OCI-LY7 (cell line): ENCODE results near the gene ABCC9. TPM values are rescaled to one million over a fixed set of nuclear protein-coding genes. Genes with fewer than 3 reads are reported as not detected.
"Not testable (repeated sequence)": the region's sequence is repeated elsewhere in the genome, so short reads cannot be mapped to it uniquely, and the experiment has no call there.

ENCODE experiments used
- BruUV-seq: library from RNA; stranded (reverse); fragments of 400-500 nt; replicated peaks from 2 replicates; lab custom pipeline; 2021; lab: Mats Ljungman, UMichigan
- CTCF ChIA-PET: fragments of 300-600 bp; sonication (Branson Sonifier 250); formaldehyde crosslinking; loops from one replicate; lab custom pipeline; 2022; ENCODE audit warnings: antibody characterized with exemption; ENCODE audit not compliant: unreplicated experiment; lab: Charles Lee
- POLR2A ChIA-PET: fragments of 300-600 bp; sonication (Branson Sonifier 250); formaldehyde crosslinking; loops from one replicate; lab custom pipeline; 2022; ENCODE audit warnings: antibody characterized with exemption; lab: Charles Lee
- DNase-seq: peaks from one replicate; pipeline ENCODE4 v3.0.0-alpha.2; 2015; ENCODE audit warnings: low spot score
- H2AFZ ChIP-seq: fragments of 200-600 bp; sonication (generic), shearing (Covaris generic); 2 replicates; pipeline ENCODE4 v1.6.1; 2014; ENCODE audit warnings: mild to moderate bottlenecking, antibody characterized with exemption, low read length, moderate library complexity
- H3K27ac ChIP-seq: fragments of 200-600 bp; sonication (generic); 2 replicates; pipeline ENCODE4 v1.5.1; 2014; ENCODE audit warnings: mixed run types, low read depth, mild to moderate bottlenecking, moderate library complexity, low read length, inconsistent platforms; ENCODE audit not compliant: poor library complexity, severe bottlenecking
- H3K36me3 ChIP-seq: fragments of 200-600 bp; sonication (generic); 2 replicates; pipeline ENCODE4 v1.6.1; 2014; ENCODE audit warnings: mild to moderate bottlenecking, antibody characterized with exemption, low read length, moderate library complexity, mixed read lengths; ENCODE audit not compliant: insufficient read depth
- H3K4me1 ChIP-seq: fragments of 200-600 bp; sonication (generic); 2 replicates; pipeline ENCODE4 v1.5.1; 2014; ENCODE audit warnings: mild to moderate bottlenecking, low read length; ENCODE audit not compliant: insufficient read depth, poor library complexity, severe bottlenecking
- H3K4me2 ChIP-seq: fragments of 200-600 bp; sonication (generic); 2 replicates; pipeline ENCODE4 v1.6.1; 2014; ENCODE audit warnings: mild to moderate bottlenecking, low read length
- H3K4me3 ChIP-seq: fragments of 200-600 bp; sonication (generic); 2 replicates; pipeline ENCODE4 v1.5.1; 2014; ENCODE audit warnings: mild to moderate bottlenecking, low read depth, low read length; ENCODE audit not compliant: poor library complexity, severe bottlenecking
- H3K79me2 ChIP-seq: fragments of 200-600 bp; sonication (generic); 2 replicates; pipeline ENCODE4 v1.6.1; 2016; ENCODE audit warnings: low read depth, mild to moderate bottlenecking, low read length, moderate library complexity, mixed read lengths; ENCODE audit not compliant: insufficient read depth
- H3K9me2 ChIP-seq: fragments of 200-600 bp; sonication (generic); 2 replicates; pipeline ENCODE4 v1.6.1; 2016; ENCODE audit warnings: mild to moderate bottlenecking, low read length, mixed read lengths; ENCODE audit not compliant: insufficient read depth
- H3K9me3 ChIP-seq: fragments of 200-600 bp; sonication (generic); 2 replicates; pipeline ENCODE4 v1.6.1; 2014; ENCODE audit warnings: mild to moderate bottlenecking, mixed run types, low read length, mixed read lengths
- H4K20me1 ChIP-seq: fragments of 200-600 bp; sonication (generic); 2 replicates; pipeline ENCODE4 v1.6.1; 2014; ENCODE audit warnings: mild to moderate bottlenecking, antibody characterized with exemption, low read length, moderate library complexity, mixed read lengths; ENCODE audit not compliant: insufficient read depth
- CTCF ChIP-seq: fragments of 200-600 bp; sonication (generic); conservative IDR thresholded peaks from 2 replicates; pipeline ENCODE4 v1.5.1; 2014; ENCODE audit warnings: mild to moderate bottlenecking, antibody characterized with exemption, low read length, moderate library complexity, mixed read lengths
- EZH2phosphoT487 ChIP-seq: fragments of 200-600 bp; sonication (generic); IDR thresholded peaks from 2 replicates; pipeline ENCODE4 v1.6.1; 2018; ENCODE audit warnings: low read depth, borderline replicate concordance, mild to moderate bottlenecking, mixed run types, antibody characterized with exemption, low read length, moderate library complexity, mixed read lengths
- intact Hi-C: fragments of 100-400 bp; cut with micrococcal nuclease; formaldehyde crosslinking; loops from one replicate; pipeline ENCODE4 v1.10.0; 2022; ENCODE audit not compliant: unreplicated experiment
- total RNA-seq, 2 experiments: library from RNA; depleted of rRNA in 1 of 2; stranded (reverse); fragments of >200 nt in 1 of 2; shearing (Covaris generic) in 1 of 2; gene quantifications; 2 replicates each; pipeline ENCODE4 v1.2.3, GENCODE V29; 2014 to 2022

ABCC9 gene
- total RNA-seq, 2 experiments from 2014 or later, result not detected

- Histone ChIP-seq H3K4me1 (no peaks in the 10 kb centered on the region), H4K20me1 (no peaks in the 10 kb centered on the region), H3K79me2 (no peaks in the 10 kb centered on the region), H3K27ac (no peak overlapping the region), H3K36me3 (no peaks in the 10 kb centered on the region), H2AFZ (no peak overlapping the region), H3K4me3 (no peak overlapping the region), H3K4me2 (no peak overlapping the region), H3K9me2 (no peaks in the 10 kb centered on the region), H3K9me3 (no peaks in the 10 kb centered on the region)
- POLR2A ChIA-PET, result no interaction called here
- TF ChIP-seq CTCF, result no peak
- no peak for TF ChIP-seq EZH2phosphoT487
- DNase-seq, result no peak
- no TSS peak for BruUV-seq
- intact Hi-C loops, result no loop called here
- CTCF ChIA-PET, result no interaction called here
Measured at GRCh38 chr12:21813125-21813524, 128.1 kb downstream of the ABCC9 start.

GRCh38 chr12:21812340-21812739 is 128.9 kb downstream of the ABCC9 start:
- H3K79me2 ChIP-seq, H3K4me2 ChIP-seq, H4K20me1 ChIP-seq, CTCF ChIA-PET, H3K36me3 ChIP-seq, H3K27ac ChIP-seq, H3K9me3 ChIP-seq, DNase-seq, H2AFZ ChIP-seq, intact Hi-C loops, H3K4me1 ChIP-seq, H3K4me3 ChIP-seq, BruUV-seq, H3K9me2 ChIP-seq, POLR2A ChIA-PET: not testable (repeated sequence)

- Histone ChIP-seq H2AFZ (no peak overlapping the region), H3K9me2 (no peaks in the 10 kb centered on the region), H3K27ac (no peak overlapping the region), H3K79me2 (no peaks in the 10 kb centered on the region), H3K4me1 (no peaks in the 10 kb centered on the region), H3K4me3 (no peak overlapping the region), H3K36me3 (no peaks in the 10 kb centered on the region), H4K20me1 (no peaks in the 10 kb centered on the region), H3K4me2 (no peak overlapping the region), H3K9me3 (no peaks in the 10 kb centered on the region)
- BruUV-seq, result no TSS peak
- intact Hi-C loops, result no loop called here
- ChIA-PET CTCF (no interaction called here), POLR2A (no interaction called here)
- TF ChIP-seq CTCF (no peak), EZH2phosphoT487 (no peak)
- no peak for DNase-seq
Measured at GRCh38 chr12:21809100-21809499, 132.1 kb downstream of the ABCC9 start.
